HG03060 (cell line): ENCODE measurements around the gene ZIC5.

ENCODE experiments used
- ATAC-seq: cut with Tn5 transposase; IDR thresholded peaks from one replicate; pipeline ENCODE4 v1.9.1; 2021; ENCODE audit warnings: low read depth, moderate number of reproducible peaks; ENCODE audit not compliant: unreplicated experiment

ZIC5 gene

GRCh38 chr13:99987154-99988019 is 15.8 kb upstream of the ZIC5 start:
- no peak for ATAC-seq

GRCh38 chr13:99986741-99987140 is 15.2 kb upstream of the ZIC5 start:
- ATAC-seq = no peak

GRCh38 chr13:99985886-99986527 is 14.4 kb upstream of the ZIC5 start:
- ATAC-seq = no peak

- ATAC-seq = no peak
Measured at GRCh38 chr13:99985241-99985874, 13.8 kb upstream of the ZIC5 start.

- ATAC-seq = no peak
Measured at GRCh38 chr13:99984461-99985240, 13.1 kb upstream of the ZIC5 start.

GRCh38 chr13:99983499-99984401 is 12.2 kb upstream of the ZIC5 start:
- no peak for ATAC-seq

GRCh38 chr13:99982731-99983498 is 11.3 kb upstream of the ZIC5 start:
- no peak for ATAC-seq

- ATAC-seq = no peak
Measured at GRCh38 chr13:99982036-99982730, 10.6 kb upstream of the ZIC5 start.

GRCh38 chr13:99981735-99982035 is 10.1 kb upstream of the ZIC5 start, which contains the start of gene ZIC2:
Gene ZIC2, plus strand, starts transcription at chr13:99981784. Its CDS starts 281 bp downstream, at chr13:99982065.
- ATAC-seq = no peak

GRCh38 chr13:99980824-99981734 is 9.5 kb upstream of the ZIC5 start:
- ATAC-seq = no peak

GRCh38 chr13:99980201-99980823 is 8.7 kb upstream of the ZIC5 start:
- ATAC-seq = no peak

GRCh38 chr13:99979453-99980200 is 8.1 kb upstream of the ZIC5 start:
- ATAC-seq = no peak

GRCh38 chr13:99978799-99979452 is 7.4 kb upstream of the ZIC5 start:
- ATAC-seq = no peak

- ATAC-seq = no peak
Measured at GRCh38 chr13:99977912-99978798, 6.6 kb upstream of the ZIC5 start.
